Measurements from ENCODE around the gene AARS2. TPM values are rescaled to one million over a fixed set of nuclear protein-coding genes. Genes with fewer than 3 reads are reported as not detected.

The AARS2 gene
- total and polyA plus RNA-seq, 2 of the 4 experiments (the other 2 are of a cell fraction), result 9.1 to 10.4 TPM

DNA sequence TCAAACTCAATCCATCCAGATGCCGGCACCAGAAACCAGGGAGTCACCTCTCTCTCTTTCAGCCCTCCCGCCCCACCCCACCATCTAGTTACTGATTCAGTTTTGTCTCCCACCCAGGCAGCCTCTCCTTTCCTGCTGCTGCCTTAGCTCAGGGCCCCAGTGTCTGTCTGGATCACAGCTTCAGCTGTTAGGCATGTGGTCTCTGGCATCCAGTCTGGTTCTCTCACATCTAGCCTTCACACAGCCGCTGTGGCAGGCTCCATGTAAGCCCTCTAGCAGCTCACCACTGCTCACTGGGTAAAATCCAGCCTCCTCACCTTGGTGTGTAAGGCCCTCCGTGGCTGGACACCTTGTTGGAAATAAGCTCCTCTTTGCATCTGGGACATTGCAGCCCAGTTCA, 21.3 kb downstream of the AARS2 start:
- no peaks in the 10 kb centered on the region for H3K36me3 ChIP-seq (ENCODE audit: control insufficient read depth, insufficient read depth, low read length)
- CTCF ChIA-PET, result no interaction called here
- in situ Hi-C loops (cut with MboI; ENCODE audit: low sequenced_read_pairs), result no loop called here

More for the DNA sequence above, 21.3 kb downstream of the AARS2 start:
- TF ChIP-seq FOS (IDR thresholded peaks at IDR 0.05; ENCODE audit: low read depth, low read length) (no peak), RCOR1 (IDR thresholded peaks at IDR 0.05; ENCODE audit: insufficient replicate concordance, low read length) (no peak), BHLHE40 (IDR thresholded peaks at IDR 0.05; ENCODE audit: low read depth, low read length) (no peak)
- Histone ChIP-seq H3K9me3 (ENCODE audit: control insufficient read depth, insufficient read depth, low read length) (no peaks in the 10 kb centered on the region), H3K4me2 (ENCODE audit: low read depth, low read length) (no peak overlapping the region), H3K18ac (ENCODE audit: low read depth, low read length) (no peak overlapping the region), H2BK15ac (ENCODE audit: low read depth, low read length) (no peak overlapping the region), H3K14ac (replicated peaks; ENCODE audit: low read depth, low read length) (no peak overlapping the region), H2AK5ac (ENCODE audit: low read depth, low read length) (no peak overlapping the region), H4K5ac (ENCODE audit: low read depth, low read length) (no peak overlapping the region), H2BK5ac (ENCODE audit: low read depth, low read length, poor library complexity, severe bottlenecking) (no peak overlapping the region), H3K4me1 (ENCODE audit: control insufficient read depth, insufficient read depth, low read length) (no peaks in the 10 kb centered on the region), H3K4me3 (ENCODE audit: insufficient read depth, low read depth, low read length) (no peak overlapping the region), H3K9ac (ENCODE audit: low read depth, low read length) (no peak overlapping the region), H2AFZ (replicated peaks; ENCODE audit: low read length, poor library complexity) (no peak overlapping the region), H3K56ac (ENCODE audit: extremely low read depth, insufficient read depth, low read length) (no peak overlapping the region), H3K27ac (ENCODE audit: insufficient read depth, low read length) (no peak overlapping the region), H4K91ac (ENCODE audit: insufficient read depth, low read depth, low read length) (no peak overlapping the region), H3K27me3 (ENCODE audit: control insufficient read depth, insufficient read depth, low read length) (peaks cover 63% of the 10 kb centered on the region), H3K9me1 (ENCODE audit: insufficient read depth, low read length) (no peaks in the 10 kb centered on the region; the same call in 1 of the 2 replicates), H4K8ac (ENCODE audit: low read depth in 2 of 2, low read length in 2 of 2) (no peak overlapping the region), H4K20me1 (ENCODE audit: insufficient read depth, low read length) (no peaks in the 10 kb centered on the region), H3K23ac (ENCODE audit: low read depth, low read length) (no peak overlapping the region), H3K4ac (ENCODE audit: low read depth, low read length) (no peak overlapping the region), H3K79me1 (ENCODE audit: low read depth in 1 of 2, low read length in 2 of 2) (no peaks in the 10 kb centered on the region), H2BK120ac (ENCODE audit: low read depth, low read length) (no peak overlapping the region), H2BK20ac (ENCODE audit: low read depth, low read length) (no peak overlapping the region), H2AK9ac (replicated peaks; ENCODE audit: low read depth, low read length, poor library complexity) (no peak overlapping the region)
- ATAC-seq (ENCODE audit: low read depth) (no peak), DNase-seq (no peak)
- 25% methylated on average over 2 of the region's 4 CpGs; no CpG with 5 or more reads in 1 of the 2 experiments for WGBS, 2 experiments (ENCODE audit: extremely low coverage in 2 of 2, insufficient read length in 1 of 2)
- POLR2A ChIA-PET (ENCODE audit: unreplicated experiment), result interaction anchor here (0.5 kb wide), 1 partner anchor 16 kb away, joined by 3 read pairs; no protein-coding TSS in a partner anchor
- intact Hi-C loops (cut with micrococcal nuclease), result no loop called here
- no TSS peak for BruUV-seq (replicated peaks)
- dilution Hi-C loops (cut with HindIII; ENCODE audit: low sequenced_read_pairs, unreplicated experiment), result no loop called here

Measured in IMR-90 (cell line).